ENCODE measurements around the gene CHFR. TPM values are rescaled to one million over a fixed set of nuclear protein-coding genes. Genes with fewer than 3 reads are reported as not detected.
A peak's percentile ranks its signal among the peaks of the same experiment; 100 is the strongest.
"Not testable (repeated sequence)": the region's sequence is repeated elsewhere in the genome, so short reads cannot be mapped to it uniquely, and the experiment has no call there.

Gene CHFR, protein sequence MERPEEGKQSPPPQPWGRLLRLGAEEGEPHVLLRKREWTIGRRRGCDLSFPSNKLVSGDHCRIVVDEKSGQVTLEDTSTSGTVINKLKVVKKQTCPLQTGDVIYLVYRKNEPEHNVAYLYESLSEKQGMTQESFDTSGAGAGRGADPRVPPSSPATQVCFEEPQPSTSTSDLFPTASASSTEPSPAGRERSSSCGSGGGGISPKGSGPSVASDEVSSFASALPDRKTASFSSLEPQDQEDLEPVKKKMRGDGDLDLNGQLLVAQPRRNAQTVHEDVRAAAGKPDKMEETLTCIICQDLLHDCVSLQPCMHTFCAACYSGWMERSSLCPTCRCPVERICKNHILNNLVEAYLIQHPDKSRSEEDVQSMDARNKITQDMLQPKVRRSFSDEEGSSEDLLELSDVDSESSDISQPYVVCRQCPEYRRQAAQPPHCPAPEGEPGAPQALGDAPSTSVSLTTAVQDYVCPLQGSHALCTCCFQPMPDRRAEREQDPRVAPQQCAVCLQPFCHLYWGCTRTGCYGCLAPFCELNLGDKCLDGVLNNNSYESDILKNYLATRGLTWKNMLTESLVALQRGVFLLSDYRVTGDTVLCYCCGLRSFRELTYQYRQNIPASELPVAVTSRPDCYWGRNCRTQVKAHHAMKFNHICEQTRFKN
- 10 to 100 TPM; 36.1 to 58.6 (median 39.8) TPM for total RNA-seq

DNA sequence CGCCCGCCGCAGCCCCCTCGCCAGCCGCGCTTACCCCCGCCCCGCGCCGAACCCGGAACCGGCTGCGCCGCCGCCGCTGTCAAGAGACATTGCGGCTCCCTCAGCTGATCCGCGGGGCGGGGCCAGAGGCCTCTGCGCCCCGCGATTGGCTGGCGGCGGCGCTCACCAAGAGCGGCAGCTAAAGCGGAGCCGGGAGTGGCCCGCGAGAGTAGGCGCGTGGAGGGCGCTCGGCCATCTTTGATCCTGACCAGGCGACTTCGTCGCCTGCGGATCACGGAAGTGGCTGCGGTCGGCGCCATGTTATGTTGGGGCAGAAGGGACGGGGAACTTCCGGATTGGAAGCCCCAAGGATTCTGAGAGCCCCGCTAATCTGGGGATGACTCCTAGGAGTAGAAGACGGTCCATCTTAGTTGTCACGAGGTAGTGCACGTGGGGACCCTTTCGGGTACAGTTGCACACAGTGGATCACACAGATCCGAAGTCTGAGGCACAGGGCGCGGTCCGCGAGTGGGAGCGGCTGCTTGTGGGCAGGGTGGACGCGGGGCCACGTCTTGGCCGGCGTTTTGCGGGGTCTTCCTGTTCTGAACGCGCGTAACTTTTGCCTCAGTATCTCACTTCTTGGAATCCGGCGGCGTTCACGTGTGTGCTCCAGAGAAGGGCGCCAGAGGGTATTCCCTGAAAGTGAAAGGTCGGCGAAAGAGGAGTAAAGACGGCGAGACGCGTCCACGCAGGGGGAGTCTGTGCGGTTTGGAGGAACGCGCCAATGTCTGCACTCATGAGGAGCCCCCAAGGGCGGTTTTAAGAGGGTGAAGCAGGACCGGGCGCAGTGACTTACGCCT is at the start of gene CHFR:
Gene CHFR (minus strand): TSS at position 93 of the 839 bp plus-strand sequence. CDS start 277 bp downstream, outside the sequence.
- WGBS, 2 donors = 1 to 2% methylated on average over 38 to 56 of the region's 84 CpGs

DNA sequence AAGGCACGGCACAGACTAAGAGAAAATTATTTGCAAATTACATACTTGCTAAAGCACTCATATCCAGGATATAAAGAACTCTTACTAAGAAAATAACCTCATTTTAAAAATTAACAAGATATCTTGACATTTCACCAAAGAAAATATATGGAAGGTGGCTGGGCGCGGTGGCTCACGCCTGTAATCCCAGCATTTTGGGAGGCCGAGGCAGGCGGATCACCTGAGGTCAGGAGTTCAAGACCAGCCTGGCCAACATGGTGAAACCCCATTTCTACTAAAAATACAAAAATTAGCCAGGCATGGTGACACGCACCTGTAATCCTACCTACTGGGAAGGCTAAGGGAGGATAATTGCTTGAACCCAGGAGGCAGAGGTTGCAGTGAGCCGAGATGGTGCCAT is 49.5 kb upstream of the CHFR start:
- not testable (repeated sequence) for H3K4me3 ChIP-seq; H3K27me3 ChIP-seq; DNase-seq (ENCODE audit: low spot score in 2 of 2); H3K4me1 ChIP-seq; H3K27ac ChIP-seq
- Histone ChIP-seq H3K9me3 (peaks cover 0 to 90% (median 37%) of the 10 kb centered on the region in 4 donors), H3K36me3 (peaks cover 0 to 60% (median under 1%) of the 10 kb centered on the region in 3 donors)
- WGBS, 2 donors = 95 to 96% methylated on average over 8 of the region's 8 CpGs

More for the DNA sequence above, at the start of gene CHFR:
- Histone ChIP-seq H3K27ac (peak within 1 kb of the TSS; percentile 58 to 98 (median 94)), H3K4me3 (peak within 1 kb of the TSS; percentile 49 to 93 (median 78)), H3K4me1 (peaks cover 0 to 18% (median 4%) of the 10 kb centered on the region in 4 donors), H3K36me3 (peaks cover 0 to 32% (median 0%) of the 10 kb centered on the region in 3 donors), H3K9me3 (peaks cover 0 to 8% (median 0%) of the 10 kb centered on the region in 4 donors), H3K27me3 (no peaks in the 10 kb centered on the region)
- peak; percentile 89 to 91 for DNase-seq (ENCODE audit: low spot score in 2 of 2)
- TF ChIP-seq, protein P1, sequence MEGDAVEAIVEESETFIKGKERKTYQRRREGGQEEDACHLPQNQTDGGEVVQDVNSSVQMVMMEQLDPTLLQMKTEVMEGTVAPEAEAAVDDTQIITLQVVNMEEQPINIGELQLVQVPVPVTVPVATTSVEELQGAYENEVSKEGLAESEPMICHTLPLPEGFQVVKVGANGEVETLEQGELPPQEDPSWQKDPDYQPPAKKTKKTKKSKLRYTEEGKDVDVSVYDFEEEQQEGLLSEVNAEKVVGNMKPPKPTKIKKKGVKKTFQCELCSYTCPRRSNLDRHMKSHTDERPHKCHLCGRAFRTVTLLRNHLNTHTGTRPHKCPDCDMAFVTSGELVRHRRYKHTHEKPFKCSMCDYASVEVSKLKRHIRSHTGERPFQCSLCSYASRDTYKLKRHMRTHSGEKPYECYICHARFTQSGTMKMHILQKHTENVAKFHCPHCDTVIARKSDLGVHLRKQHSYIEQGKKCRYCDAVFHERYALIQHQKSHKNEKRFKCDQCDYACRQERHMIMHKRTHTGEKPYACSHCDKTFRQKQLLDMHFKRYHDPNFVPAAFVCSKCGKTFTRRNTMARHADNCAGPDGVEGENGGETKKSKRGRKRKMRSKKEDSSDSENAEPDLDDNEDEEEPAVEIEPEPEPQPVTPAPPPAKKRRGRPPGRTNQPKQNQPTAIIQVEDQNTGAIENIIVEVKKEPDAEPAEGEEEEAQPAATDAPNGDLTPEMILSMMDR (IDR thresholded peaks at IDR 0.05) = peak in 1 of 5 experiments; percentile 35
- TF ChIP-seq EP300 (IDR thresholded peaks at IDR 0.05) = peak; percentile 71 to 88
- TF ChIP-seq POLR2A (IDR thresholded peaks at IDR 0.05) = peak; percentile 32 to 45

DNA sequence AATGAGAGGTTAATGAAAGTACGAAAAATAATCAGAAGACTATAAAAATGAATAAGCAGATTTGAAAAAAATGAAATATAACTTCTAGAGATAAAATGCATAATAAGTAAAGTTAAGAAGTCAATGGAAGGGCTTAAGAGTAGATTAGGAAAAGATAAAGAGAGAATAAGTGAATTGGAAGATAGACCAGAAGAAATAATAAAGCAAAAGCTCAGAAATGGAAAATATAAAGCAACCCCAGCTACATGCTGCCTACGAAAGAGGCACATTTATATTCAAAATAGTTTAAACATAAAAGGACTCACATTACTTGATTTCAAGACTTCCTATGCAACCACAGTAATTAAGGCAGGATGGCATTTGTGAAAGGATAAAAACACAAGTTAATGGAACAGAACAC is 48.8 kb upstream of the CHFR start:
- Histone ChIP-seq H3K4me1 (no peaks in the 10 kb centered on the region), H3K27ac (no peak overlapping the region), H3K36me3 (peaks cover 0 to 60% (median 8%) of the 10 kb centered on the region in 3 donors), H3K4me3 (no peak overlapping the region), H3K9me3 (peaks cover 0 to 90% (median 37%) of the 10 kb centered on the region in 4 donors), H3K27me3 (no peaks in the 10 kb centered on the region)
- TF ChIP-seq, protein P1 (IDR thresholded peaks at IDR 0.05) = no peak
- TF ChIP-seq POLR2A (IDR thresholded peaks at IDR 0.05) (no peak), EP300 (IDR thresholded peaks at IDR 0.05) (no peak)
- no peak for DNase-seq (ENCODE audit: low spot score in 2 of 2)
- 94 to 97% methylated on average over 2 of the region's 2 CpGs for WGBS, 2 donors

DNA sequence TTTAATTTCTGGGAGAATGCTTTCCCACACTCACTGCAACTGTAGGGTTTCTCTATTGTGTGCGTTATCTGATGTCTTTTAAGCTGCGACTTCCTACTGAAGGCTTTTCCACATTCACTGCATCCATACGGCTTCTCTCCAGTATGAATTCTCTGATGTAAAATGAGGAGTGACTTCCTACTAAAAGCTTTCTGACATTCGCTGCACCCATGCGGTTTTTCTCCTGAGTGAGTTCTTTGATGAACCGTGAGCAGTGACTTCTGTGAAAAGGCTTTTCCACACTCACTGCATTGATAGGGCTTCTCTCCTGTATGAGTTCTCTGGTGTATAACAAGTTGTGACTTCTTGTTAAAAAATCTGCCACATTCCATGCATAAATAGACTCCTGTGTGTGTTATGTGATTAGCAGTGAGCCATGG is 39.0 kb upstream of the CHFR start:
- Histone ChIP-seq H3K4me1 (no peaks in the 10 kb centered on the region), H3K27me3 (no peaks in the 10 kb centered on the region), H3K36me3 (peaks cover 5 to 81% (median 13%) of the 10 kb centered on the region in 3 donors), H3K4me3 (no peak overlapping the region), H3K9me3 (peaks cover 23 to 100% (median 62%) of the 10 kb centered on the region in 4 donors), H3K27ac (no peak overlapping the region)
- no peak for DNase-seq (ENCODE audit: low spot score in 2 of 2)
- 96 to 98% methylated on average over 6 of the region's 6 CpGs for WGBS, 2 donors
- TF ChIP-seq, protein P1 (IDR thresholded peaks at IDR 0.05) = no peak
- TF ChIP-seq POLR2A (IDR thresholded peaks at IDR 0.05) (no peak), EP300 (IDR thresholded peaks at IDR 0.05) (no peak)

Data from tibial nerve (tissue), 4 donors.